ENCODE data around the gene OAS2. TPM values are rescaled to one million over a fixed set of nuclear protein-coding genes. Genes with fewer than 3 reads are reported as not detected.

OAS2 gene
- total RNA-seq, 2 experiments from 2014 or later, result 140 to 148 TPM

GRCh38 chr12:113055594-113056380, 77.5 kb downstream of the OAS2 start:
- ChIA-PET POLR2A (no interaction called here), CTCF (interaction anchor here (0.7 to 1.3 kb wide), 3 partner anchors 42 to 97 kb away, joined by 3 read pairs; no protein-coding TSS in a partner anchor)
- no peaks in the 10 kb centered on the region for H3K36me3 Mint-ChIP-seq
- intact Hi-C loops (cut with micrococcal nuclease), result loop anchor here (2.0 kb wide), 1 partner anchor 15 kb away; no protein-coding TSS in a partner anchor
- peak overlapping the region; percentile 74 for H3K4me3 Mint-ChIP-seq
- DNase-seq, result no peak
- no peaks in the 10 kb centered on the region for H3K9me3 Mint-ChIP-seq
- no peak overlapping the region for H3K27ac Mint-ChIP-seq
- peaks cover 15% of the 10 kb centered on the region for H3K4me1 Mint-ChIP-seq (ENCODE audit: low read depth)
- no peaks in the 10 kb centered on the region for H3K27me3 Mint-ChIP-seq

GRCh38 chr12:113056381-113056630, 78.0 kb downstream of the OAS2 start:
- ChIA-PET CTCF (interaction anchor here (0.7 to 1.3 kb wide), 3 partner anchors 42 to 97 kb away, joined by 3 read pairs; no protein-coding TSS in a partner anchor), POLR2A (no interaction called here)
- H3K4me1 Mint-ChIP-seq (ENCODE audit: low read depth), result peaks cover 21% of the 10 kb centered on the region
- peak overlapping the region; percentile 74 for H3K4me3 Mint-ChIP-seq
- no peaks in the 10 kb centered on the region for H3K9me3 Mint-ChIP-seq
- no peak for DNase-seq
- no peaks in the 10 kb centered on the region for H3K36me3 Mint-ChIP-seq
- no peaks in the 10 kb centered on the region for H3K27me3 Mint-ChIP-seq
- no peak overlapping the region for H3K27ac Mint-ChIP-seq
- intact Hi-C loops (cut with micrococcal nuclease), result loop anchor here (2.0 kb wide), 1 partner anchor 14 kb away; no protein-coding TSS in a partner anchor

GRCh38 chr12:113056631-113057488, 78.5 kb downstream of the OAS2 start, which contains the start of gene DTX1:
TSS of gene DTX1 (plus strand) at chr12:113056730. CDS start at chr12:113058193, 1,463 bp downstream.
- ChIA-PET POLR2A (no interaction called here), CTCF (interaction anchor here (0.7 to 1.7 kb wide), 5 partner anchors 9 to 117 kb away, joined by 3 to 4 read pairs (median 3); no protein-coding TSS in a partner anchor)
- Mint-ChIP-seq H3K27ac (no peak within 1 kb of the TSS), H3K4me3 (peak within 1 kb of the TSS; percentile 74), H3K27me3 (no peaks in the 10 kb centered on the region), H3K36me3 (no peaks in the 10 kb centered on the region), H3K4me1 (ENCODE audit: low read depth) (peaks cover 22% of the 10 kb centered on the region), H3K9me3 (no peaks in the 10 kb centered on the region)
- peak; percentile 54 for DNase-seq
- intact Hi-C loops (cut with micrococcal nuclease), result loop anchor here (2.0 kb wide), 1 partner anchor 14 kb away; no protein-coding TSS in a partner anchor

DNA sequence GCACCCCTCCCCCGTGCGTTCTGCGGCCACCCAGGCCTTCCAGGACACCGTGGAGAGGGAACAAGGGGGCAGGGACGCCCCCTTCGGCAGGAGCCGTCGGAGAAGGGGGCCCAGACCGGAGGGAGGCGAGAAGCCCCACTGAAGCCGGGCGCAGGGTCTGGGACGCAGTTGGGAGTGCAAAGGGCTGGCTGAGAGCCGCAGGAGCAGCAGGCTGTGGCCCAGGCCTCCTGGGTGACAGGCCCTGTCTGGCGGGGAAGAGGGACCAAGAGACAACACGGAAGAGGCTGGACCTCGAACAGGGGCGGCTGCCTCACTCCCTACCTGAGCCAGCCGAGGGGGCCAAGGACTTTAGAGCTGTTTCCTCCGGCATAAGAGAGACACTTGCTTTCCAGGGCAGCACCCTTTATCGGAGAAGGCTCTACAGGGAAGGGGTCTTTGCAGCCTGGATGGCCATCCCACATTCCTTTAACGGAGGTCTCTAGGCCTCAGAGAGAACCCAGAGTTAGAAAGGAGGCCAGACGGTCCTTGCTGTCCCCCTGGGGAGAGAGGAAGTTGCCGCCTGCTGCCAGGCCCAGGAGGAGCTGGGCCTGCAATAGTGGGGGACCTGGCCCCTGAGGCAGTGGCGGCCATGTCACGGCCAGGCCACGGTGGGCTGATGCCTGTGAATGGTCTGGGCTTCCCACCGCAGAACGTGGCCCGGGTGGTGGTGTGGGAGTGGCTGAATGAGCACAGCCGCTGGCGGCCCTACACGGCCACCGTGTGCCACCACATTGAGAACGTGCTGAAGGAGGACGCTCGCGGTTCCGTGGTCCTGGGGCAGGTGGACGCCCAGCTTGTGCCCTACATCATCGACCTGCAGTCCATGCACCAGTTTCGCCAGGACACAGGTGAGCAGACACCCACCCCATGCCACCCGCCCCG, 79.5 kb downstream of the OAS2 start:
- H3K9me3 Mint-ChIP-seq, result no peaks in the 10 kb centered on the region
- no peak for DNase-seq
- H3K4me1 Mint-ChIP-seq (ENCODE audit: low read depth), result peaks cover 20% of the 10 kb centered on the region
- no peaks in the 10 kb centered on the region for H3K27me3 Mint-ChIP-seq
- ChIA-PET POLR2A (no interaction called here), CTCF (interaction anchor here (0.9 to 1.7 kb wide), 5 partner anchors 10 to 116 kb away, joined by 3 to 4 read pairs (median 3); no protein-coding TSS in a partner anchor)
- intact Hi-C loops (cut with micrococcal nuclease), result loop anchor here (2.0 kb wide), 2 partner anchors 13 to 41 kb away; no protein-coding TSS in a partner anchor
- no peaks in the 10 kb centered on the region for H3K36me3 Mint-ChIP-seq
- peak overlapping the region; percentile 64 for H3K4me3 Mint-ChIP-seq
- no peak overlapping the region for H3K27ac Mint-ChIP-seq

GRCh38 chr12:113058553-113058952, 80.2 kb downstream of the OAS2 start:
- Mint-ChIP-seq H3K27ac (no peak overlapping the region), H3K27me3 (no peaks in the 10 kb centered on the region), H3K36me3 (no peaks in the 10 kb centered on the region), H3K9me3 (no peaks in the 10 kb centered on the region), H3K4me1 (ENCODE audit: low read depth) (peaks cover 20% of the 10 kb centered on the region), H3K4me3 (peak overlapping the region; percentile 30)
- CTCF ChIA-PET, result interaction anchor here (0.9 to 1.7 kb wide), 3 partner anchors 39 to 116 kb away, joined by 3 to 4 read pairs (median 4); no protein-coding TSS in a partner anchor
- DNase-seq, result no peak
- intact Hi-C loops (cut with micrococcal nuclease), result loop anchor here (2.0 kb wide), 1 partner anchor 40 kb away; no protein-coding TSS in a partner anchor
- POLR2A ChIA-PET, result interaction anchor here (1.1 kb wide), 1 partner anchor 126 kb away, joined by 3 read pairs; no protein-coding TSS in a partner anchor

DNA sequence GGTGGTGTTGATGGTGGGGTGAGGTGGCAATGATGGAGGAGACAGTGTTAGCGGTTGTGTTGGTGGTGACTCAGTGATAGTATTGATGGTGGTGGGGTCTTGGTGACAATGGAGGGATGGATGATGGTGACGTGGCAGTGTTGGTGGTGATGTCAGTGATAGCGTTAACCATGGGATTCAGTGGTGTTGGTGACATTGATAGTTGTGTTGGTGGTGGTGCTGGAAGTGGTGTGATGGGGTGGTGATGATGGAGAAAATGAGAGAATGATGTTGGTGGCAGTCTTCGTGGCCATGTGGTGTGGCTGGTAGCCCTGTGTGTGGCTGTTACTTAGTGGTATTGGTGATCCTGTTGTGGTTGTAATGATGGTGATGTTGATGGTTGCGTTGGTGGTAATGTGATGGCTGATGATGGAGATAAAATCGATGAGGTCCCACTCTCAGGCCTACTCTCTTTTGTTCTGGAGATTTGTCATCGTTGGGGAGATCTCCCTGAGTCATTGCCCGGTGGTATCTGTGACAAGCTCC, 80.8 kb downstream of the OAS2 start:
- H3K27me3 Mint-ChIP-seq, result no peaks in the 10 kb centered on the region
- ChIA-PET CTCF (interaction anchor here (0.7 to 1.7 kb wide), 3 partner anchors 39 to 115 kb away, joined by 3 to 4 read pairs (median 4); no protein-coding TSS in a partner anchor), POLR2A (interaction anchor here (0.7 to 1.1 kb wide), 2 partner anchors 11 to 125 kb away, joined by 3 read pairs; no protein-coding TSS in a partner anchor)
- no peaks in the 10 kb centered on the region for H3K36me3 Mint-ChIP-seq
- no peak overlapping the region for H3K27ac Mint-ChIP-seq
- H3K4me1 Mint-ChIP-seq (ENCODE audit: low read depth), result peaks cover 20% of the 10 kb centered on the region
- H3K9me3 Mint-ChIP-seq, result no peaks in the 10 kb centered on the region
- no peak overlapping the region for H3K4me3 Mint-ChIP-seq
- intact Hi-C loops (cut with micrococcal nuclease), result loop anchor here (2.0 kb wide), 1 partner anchor 40 kb away; no protein-coding TSS in a partner anchor
- peak; percentile 44 for DNase-seq

DNA sequence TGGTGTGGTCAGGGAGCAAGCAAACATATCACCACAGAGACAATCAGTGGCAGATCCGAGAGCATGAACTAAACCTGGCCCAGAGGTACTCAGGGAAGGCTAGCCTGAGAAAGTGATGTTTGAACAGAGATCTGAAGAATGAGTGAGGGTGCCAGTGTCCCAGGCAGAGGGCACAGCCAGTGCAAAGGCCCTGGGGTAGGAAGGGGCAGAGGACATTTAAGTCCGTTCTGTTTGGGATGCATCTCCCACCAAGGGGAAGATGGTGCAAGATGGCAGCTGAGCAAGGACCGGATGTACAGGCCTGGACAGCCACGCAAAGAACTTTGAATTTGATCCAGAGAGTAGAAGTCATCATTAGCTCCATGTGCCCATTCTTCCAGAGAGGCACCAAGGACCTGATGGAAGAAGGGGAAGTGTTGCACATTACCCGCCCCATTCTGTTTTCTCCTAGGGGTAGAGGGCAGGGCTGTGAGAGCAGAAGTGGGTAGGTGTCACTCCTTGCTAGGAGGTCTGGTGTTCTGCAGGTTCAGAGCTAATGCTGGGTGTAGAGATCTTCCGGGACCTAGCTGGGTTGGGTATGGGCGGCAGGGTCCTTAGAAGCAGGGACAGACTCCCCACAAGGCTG, 82.1 kb downstream of the OAS2 start:
- ChIA-PET CTCF (interaction anchor here (1.1 kb wide), 1 partner anchor 66 kb away, joined by 3 read pairs; no protein-coding TSS in a partner anchor), POLR2A (no interaction called here)
- H3K27ac Mint-ChIP-seq, result no peak overlapping the region
- no peak overlapping the region for H3K4me3 Mint-ChIP-seq
- DNase-seq, result no peak
- H3K4me1 Mint-ChIP-seq (ENCODE audit: low read depth), result peaks cover 23% of the 10 kb centered on the region
- no peaks in the 10 kb centered on the region for H3K36me3 Mint-ChIP-seq
- H3K27me3 Mint-ChIP-seq, result no peaks in the 10 kb centered on the region
- H3K9me3 Mint-ChIP-seq, result no peaks in the 10 kb centered on the region
- intact Hi-C loops (cut with micrococcal nuclease), result no loop called here

DNA sequence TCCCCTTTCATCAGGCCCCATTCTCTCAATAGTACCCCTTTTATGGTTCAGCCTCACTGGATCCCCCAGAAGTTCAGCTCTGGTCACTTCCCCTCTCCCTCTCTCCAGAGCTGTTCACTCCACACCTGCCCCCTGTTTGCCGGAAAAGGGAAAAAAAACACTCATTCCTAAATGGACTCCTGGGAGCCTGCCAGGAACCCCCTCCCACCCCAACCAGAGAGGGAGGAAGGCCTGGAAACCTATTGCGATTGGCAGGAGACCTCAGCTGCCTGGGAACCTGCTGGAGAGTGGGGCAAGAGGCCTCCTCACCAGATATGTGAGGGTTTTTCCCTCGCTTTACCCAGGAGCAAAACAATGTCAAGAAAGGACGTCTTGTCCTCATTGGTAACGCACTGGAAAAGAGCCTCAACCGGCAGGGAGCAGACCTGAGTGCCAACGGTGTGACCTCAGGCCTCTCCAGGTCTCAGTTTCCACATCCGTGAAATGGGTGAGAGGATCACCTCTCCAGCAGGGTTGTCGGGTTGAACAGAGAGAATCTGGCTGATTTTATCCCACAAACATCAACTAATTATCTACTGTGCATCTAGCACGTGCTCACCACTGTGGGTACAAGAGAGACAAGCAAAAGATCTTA, 82.9 kb downstream of the OAS2 start:
- no peaks in the 10 kb centered on the region for H3K27me3 Mint-ChIP-seq
- ChIA-PET POLR2A (no interaction called here), CTCF (interaction anchor here (1.1 kb wide), 1 partner anchor 67 kb away, joined by 3 read pairs; no protein-coding TSS in a partner anchor)
- no peak overlapping the region for H3K4me3 Mint-ChIP-seq
- no peak overlapping the region for H3K27ac Mint-ChIP-seq
- H3K36me3 Mint-ChIP-seq, result no peaks in the 10 kb centered on the region
- H3K4me1 Mint-ChIP-seq (ENCODE audit: low read depth), result peaks cover 21% of the 10 kb centered on the region
- no peaks in the 10 kb centered on the region for H3K9me3 Mint-ChIP-seq
- intact Hi-C loops (cut with micrococcal nuclease), result no loop called here
- no peak for DNase-seq
